Renal cortex interstitium (tissue), 11 donors: ENCODE measurements around the gene PIP4K2A. TPM values are rescaled to one million over a fixed set of nuclear protein-coding genes. Genes with fewer than 3 reads are reported as not detected.
A peak's percentile ranks its signal among the peaks of the same experiment; 100 is the strongest.
"Not testable (repeated sequence)": the region's sequence is repeated elsewhere in the genome, so short reads cannot be mapped to it uniquely, and the experiment has no call there.

ENCODE experiments used
- DNase-seq, 11 donors: peaks; one replicate each; pipeline ENCODE4 v3.0.0-alpha.2; 2013; ENCODE audit warnings: low read depth in 9 of 11, low spot score in 4 of 11; ENCODE audit errors: extremely low read depth in 1 of 11
- polyA plus RNA-seq, 3 donors: library from polyadenylated mRNA; unstranded; fragments of 120-200 nt; gene quantifications; one replicate each; pipeline ENCODE4 v1.2.1, GENCODE V29; 2013; ENCODE audit not compliant: insufficient read length in 3 of 3

The PIP4K2A gene
- polyA plus RNA-seq, 3 donors, result 22.6 to 29.0 (median 27.2) TPM

GRCh38 chr10:22520645-22521044, 193.7 kb downstream of the PIP4K2A start:
- not testable (repeated sequence) for DNase-seq

GRCh38 chr10:22518167-22518724, 196.1 kb downstream of the PIP4K2A start:
- DNase-seq, result no peak

GRCh38 chr10:22515009-22515408, 199.4 kb downstream of the PIP4K2A start:
- DNase-seq, result no peak

GRCh38 chr10:22514414-22514758, 200.0 kb downstream of the PIP4K2A start:
- not testable (repeated sequence) for DNase-seq

- peak in 1 of 11 donors; percentile 6 for DNase-seq
Observed at GRCh38 chr10:22513483-22514413, 200.6 kb downstream of the PIP4K2A start.

- not testable (repeated sequence) for DNase-seq
Observed at GRCh38 chr10:22512015-22512414, 202.4 kb downstream of the PIP4K2A start.

GRCh38 chr10:22508214-22508613, 206.2 kb downstream of the PIP4K2A start:
- not testable (repeated sequence) for DNase-seq

GRCh38 chr10:22505911-22506685, 208.3 kb downstream of the PIP4K2A start:
- no peak for DNase-seq

GRCh38 chr10:22504766-22505165, 209.6 kb downstream of the PIP4K2A start:
- DNase-seq, result no peak

GRCh38 chr10:22503315-22504088, 210.9 kb downstream of the PIP4K2A start:
- peak in 2 of 11 donors; percentile 36 to 38 for DNase-seq

GRCh38 chr10:22501863-22502262, 212.5 kb downstream of the PIP4K2A start:
- no peak for DNase-seq

- no peak for DNase-seq
Observed at GRCh38 chr10:22501413-22501812, 213.0 kb downstream of the PIP4K2A start.

- no peak for DNase-seq
Observed at GRCh38 chr10:22500656-22501340, 213.6 kb downstream of the PIP4K2A start.

GRCh38 chr10:22499973-22500372, 214.4 kb downstream of the PIP4K2A start:
- DNase-seq, result not testable (repeated sequence)

GRCh38 chr10:22495396-22495795, 219.0 kb downstream of the PIP4K2A start:
- DNase-seq, result no peak

- DNase-seq, result no peak
Observed at GRCh38 chr10:22494007-22494406, 220.4 kb downstream of the PIP4K2A start.

GRCh38 chr10:22491931-22492615, 222.3 kb downstream of the PIP4K2A start:
- DNase-seq, result no peak

GRCh38 chr10:22491480-22491879, 222.9 kb downstream of the PIP4K2A start:
- DNase-seq, result no peak
